ENCODE data around the gene PLAC9.

DNA sequence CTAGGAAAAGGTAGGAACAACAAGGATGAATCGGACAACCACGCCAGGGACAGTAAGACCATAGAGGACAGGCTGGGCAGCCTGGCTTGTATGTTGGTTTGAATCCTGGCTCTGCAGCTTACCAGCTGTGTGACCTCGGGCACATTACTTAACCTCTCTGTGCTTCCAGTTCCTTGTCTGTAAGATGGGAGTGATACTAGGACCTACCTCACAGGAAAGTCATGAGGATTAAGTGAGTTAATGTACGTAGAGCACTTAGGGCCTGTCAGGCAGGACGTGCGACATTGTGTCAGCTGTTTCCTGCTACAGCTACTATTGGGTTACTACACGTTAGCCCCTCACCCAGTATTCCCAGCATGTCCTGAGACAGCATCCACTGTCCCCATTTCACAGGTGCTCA is 32.1 kb downstream of the PLAC9 start:
- TF ChIP-seq, protein P1, sequence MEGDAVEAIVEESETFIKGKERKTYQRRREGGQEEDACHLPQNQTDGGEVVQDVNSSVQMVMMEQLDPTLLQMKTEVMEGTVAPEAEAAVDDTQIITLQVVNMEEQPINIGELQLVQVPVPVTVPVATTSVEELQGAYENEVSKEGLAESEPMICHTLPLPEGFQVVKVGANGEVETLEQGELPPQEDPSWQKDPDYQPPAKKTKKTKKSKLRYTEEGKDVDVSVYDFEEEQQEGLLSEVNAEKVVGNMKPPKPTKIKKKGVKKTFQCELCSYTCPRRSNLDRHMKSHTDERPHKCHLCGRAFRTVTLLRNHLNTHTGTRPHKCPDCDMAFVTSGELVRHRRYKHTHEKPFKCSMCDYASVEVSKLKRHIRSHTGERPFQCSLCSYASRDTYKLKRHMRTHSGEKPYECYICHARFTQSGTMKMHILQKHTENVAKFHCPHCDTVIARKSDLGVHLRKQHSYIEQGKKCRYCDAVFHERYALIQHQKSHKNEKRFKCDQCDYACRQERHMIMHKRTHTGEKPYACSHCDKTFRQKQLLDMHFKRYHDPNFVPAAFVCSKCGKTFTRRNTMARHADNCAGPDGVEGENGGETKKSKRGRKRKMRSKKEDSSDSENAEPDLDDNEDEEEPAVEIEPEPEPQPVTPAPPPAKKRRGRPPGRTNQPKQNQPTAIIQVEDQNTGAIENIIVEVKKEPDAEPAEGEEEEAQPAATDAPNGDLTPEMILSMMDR (IDR thresholded peaks at IDR 0.05; ENCODE audit: low read depth, low read length) = no peak
- TF ChIP-seq POLR2A (IDR thresholded peaks at IDR 0.05; ENCODE audit: extremely low read depth, insufficient read length) = no peak
